ENCODE data around the gene ZCCHC2. TPM values are rescaled to one million over a fixed set of nuclear protein-coding genes. Genes with fewer than 3 reads are reported as not detected.

ZCCHC2 gene
- total and polyA plus RNA-seq, 8 donors, result 3.9 to 76.5 (median 15.6) TPM

DNA sequence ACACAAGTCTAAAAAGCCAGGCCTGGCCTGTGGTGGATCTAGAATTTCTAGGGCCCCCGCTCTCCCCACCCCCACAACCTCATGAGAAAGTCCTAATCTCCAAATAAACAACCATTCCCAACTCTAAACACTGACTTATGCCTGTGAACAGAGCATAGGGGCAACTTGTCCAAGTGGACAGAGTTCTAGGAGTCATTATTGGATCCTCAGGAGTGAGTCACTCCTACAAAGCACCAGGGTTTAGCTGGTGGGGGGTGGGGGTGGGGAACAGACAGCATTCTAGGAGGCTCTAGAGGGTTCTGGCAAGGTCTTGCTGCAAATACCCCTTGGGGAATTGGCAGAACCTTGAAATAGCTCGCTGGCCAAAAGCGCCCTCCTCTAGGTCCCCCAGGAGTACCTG, 83.3 kb downstream of the ZCCHC2 start:
- Histone ChIP-seq H3K4me1 (peaks cover 4 to 10% (median 7%) of the 10 kb centered on the region in 4 donors), H3K27me3 (peaks cover 0 to 30% (median 3%) of the 10 kb centered on the region in 3 donors), H3K36me3 (no peaks in the 10 kb centered on the region), H3K27ac (no peak overlapping the region), H3K4me3 (no peak overlapping the region), H3K9me3 (no peaks in the 10 kb centered on the region)
- TF ChIP-seq, protein P1, sequence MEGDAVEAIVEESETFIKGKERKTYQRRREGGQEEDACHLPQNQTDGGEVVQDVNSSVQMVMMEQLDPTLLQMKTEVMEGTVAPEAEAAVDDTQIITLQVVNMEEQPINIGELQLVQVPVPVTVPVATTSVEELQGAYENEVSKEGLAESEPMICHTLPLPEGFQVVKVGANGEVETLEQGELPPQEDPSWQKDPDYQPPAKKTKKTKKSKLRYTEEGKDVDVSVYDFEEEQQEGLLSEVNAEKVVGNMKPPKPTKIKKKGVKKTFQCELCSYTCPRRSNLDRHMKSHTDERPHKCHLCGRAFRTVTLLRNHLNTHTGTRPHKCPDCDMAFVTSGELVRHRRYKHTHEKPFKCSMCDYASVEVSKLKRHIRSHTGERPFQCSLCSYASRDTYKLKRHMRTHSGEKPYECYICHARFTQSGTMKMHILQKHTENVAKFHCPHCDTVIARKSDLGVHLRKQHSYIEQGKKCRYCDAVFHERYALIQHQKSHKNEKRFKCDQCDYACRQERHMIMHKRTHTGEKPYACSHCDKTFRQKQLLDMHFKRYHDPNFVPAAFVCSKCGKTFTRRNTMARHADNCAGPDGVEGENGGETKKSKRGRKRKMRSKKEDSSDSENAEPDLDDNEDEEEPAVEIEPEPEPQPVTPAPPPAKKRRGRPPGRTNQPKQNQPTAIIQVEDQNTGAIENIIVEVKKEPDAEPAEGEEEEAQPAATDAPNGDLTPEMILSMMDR (IDR thresholded peaks at IDR 0.05), result no peak
- TF ChIP-seq POLR2A (IDR thresholded peaks at IDR 0.05), result no peak
- DNase-seq, result no peak
- 75 to 82% (median 80%) methylated on average over 3 of the region's 3 CpGs for WGBS, 5 donors
- intact Hi-C loops (cut with DNase I; ENCODE audit: low total_unique reads), result no loop called here

GRCh38 chr18:62607302-62607701, 84.5 kb downstream of the ZCCHC2 start:
- H3K36me3 ChIP-seq, result no peaks in the 10 kb centered on the region
- WGBS, 5 donors, result 88 to 95% (median 93%) methylated on average over 13 of the region's 13 CpGs
- H3K27ac ChIP-seq, result no peak overlapping the region
- H3K9me3 ChIP-seq, result no peaks in the 10 kb centered on the region
- no peak overlapping the region for H3K4me3 ChIP-seq
- intact Hi-C loops (cut with DNase I; ENCODE audit: low total_unique reads), result no loop called here
- H3K4me1 ChIP-seq, result peaks cover 11 to 22% (median 16%) of the 10 kb centered on the region in 4 donors
- H3K27me3 ChIP-seq, result peaks cover 0 to 30% (median 14%) of the 10 kb centered on the region in 3 donors
- TF ChIP-seq EP300 (IDR thresholded peaks at IDR 0.05), result no peak
- TF ChIP-seq, protein P1 (IDR thresholded peaks at IDR 0.05), result no peak
- TF ChIP-seq POLR2A (IDR thresholded peaks at IDR 0.05), result no peak
- TF ChIP-seq POLR2AphosphoS5 (IDR thresholded peaks at IDR 0.05), result no peak
- DNase-seq, result no peak

GRCh38 chr18:62607708-62608428, 85.0 kb downstream of the ZCCHC2 start:
- intact Hi-C loops (cut with DNase I; ENCODE audit: low total_unique reads), result no loop called here
- no peak for DNase-seq
- no peak overlapping the region for H3K27ac ChIP-seq
- 88 to 96% (median 95%) methylated on average over 9 of the region's 9 CpGs for WGBS, 5 donors
- H3K27me3 ChIP-seq, result peaks cover 0 to 31% (median 16%) of the 10 kb centered on the region in 3 donors
- H3K4me1 ChIP-seq, result peaks cover 11 to 22% (median 16%) of the 10 kb centered on the region in 4 donors
- H3K9me3 ChIP-seq, result no peaks in the 10 kb centered on the region
- TF ChIP-seq, protein P1 (IDR thresholded peaks at IDR 0.05), result no peak
- no peak for TF ChIP-seq EP300 (IDR thresholded peaks at IDR 0.05)
- no peak for TF ChIP-seq POLR2A (IDR thresholded peaks at IDR 0.05)
- no peak for TF ChIP-seq POLR2AphosphoS5 (IDR thresholded peaks at IDR 0.05)
- no peaks in the 10 kb centered on the region for H3K36me3 ChIP-seq
- no peak overlapping the region for H3K4me3 ChIP-seq

GRCh38 chr18:62609764-62610163, 86.9 kb downstream of the ZCCHC2 start:
- no peak overlapping the region for H3K4me3 ChIP-seq
- H3K4me1 ChIP-seq, result peaks cover 11 to 22% (median 16%) of the 10 kb centered on the region in 4 donors
- no peaks in the 10 kb centered on the region for H3K9me3 ChIP-seq
- intact Hi-C loops (cut with DNase I; ENCODE audit: low total_unique reads), result no loop called here
- no peaks in the 10 kb centered on the region for H3K36me3 ChIP-seq
- DNase-seq, result no peak
- TF ChIP-seq EP300 (IDR thresholded peaks at IDR 0.05), result no peak
- TF ChIP-seq POLR2A (IDR thresholded peaks at IDR 0.05), result no peak
- TF ChIP-seq, protein P1 (IDR thresholded peaks at IDR 0.05), result no peak
- TF ChIP-seq POLR2AphosphoS5 (IDR thresholded peaks at IDR 0.05), result no peak
- 60 to 77% (median 72%) methylated on average over 2 of the region's 2 CpGs for WGBS, 5 donors
- no peak overlapping the region for H3K27ac ChIP-seq
- peaks cover 0 to 25% (median 16%) of the 10 kb centered on the region in 3 donors for H3K27me3 ChIP-seq
